ENCODE measurements around the gene TMEM41B. TPM values are rescaled to one million over a fixed set of nuclear protein-coding genes. Genes with fewer than 3 reads are reported as not detected.
A peak's percentile ranks its signal among the peaks of the same experiment; 100 is the strongest.
"Not testable (repeated sequence)": the region's sequence is repeated elsewhere in the genome, so short reads cannot be mapped to it uniquely, and the experiment has no call there.

TMEM41B gene
- total RNA-seq, 3 donors from 2014 or later: 17.6 to 21.6 (median 18.0) TPM

DNA sequence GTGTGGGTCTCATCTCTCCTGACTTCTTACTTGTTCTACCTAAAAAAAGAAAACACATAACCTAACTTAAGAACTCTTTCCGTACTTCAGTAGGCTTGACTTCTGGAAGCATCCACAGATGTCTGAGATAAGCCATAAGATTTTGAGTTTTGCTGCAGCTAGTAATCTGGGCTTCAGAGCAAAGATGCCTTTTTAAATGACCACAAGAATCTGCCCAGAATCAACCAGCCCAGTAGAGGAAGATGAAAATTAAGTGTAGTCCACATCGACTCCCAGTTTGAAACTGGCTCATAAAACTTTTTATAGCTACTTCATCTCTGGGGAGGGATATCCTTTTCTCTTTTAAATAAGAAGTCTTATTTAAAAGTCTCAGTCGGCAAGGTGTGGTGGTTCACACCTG lies 60.0 kb downstream of the TMEM41B start:
- peaks cover 12% of the 10 kb centered on the region for H3K36me3 Mint-ChIP-seq (ENCODE audit: insufficient read depth)
- H3K4me3 Mint-ChIP-seq: no peak overlapping the region
- DNase-seq (no peak), ATAC-seq (no peak)
- no peaks in the 10 kb centered on the region for H3K27me3 Mint-ChIP-seq (ENCODE audit: low read depth)
- peaks cover 45% of the 10 kb centered on the region for H3K4me1 Mint-ChIP-seq (ENCODE audit: low read depth)
- H3K9me3 Mint-ChIP-seq: no peaks in the 10 kb centered on the region

- Mint-ChIP-seq H3K36me3 (ENCODE audit: insufficient read depth) (peaks cover 6% of the 10 kb centered on the region), H3K9me3 (no peaks in the 10 kb centered on the region), H3K27me3 (ENCODE audit: low read depth) (no peaks in the 10 kb centered on the region), H3K4me1 (ENCODE audit: low read depth) (peaks cover 57% of the 10 kb centered on the region), H3K4me3 (no peak overlapping the region)
- no peak for DNase-seq
- ATAC-seq: no peak
Measured at GRCh38 chr11:9253086-9253485, 61.3 kb downstream of the TMEM41B start.

GRCh38 chr11:9251311-9251710 lies 63.1 kb downstream of the TMEM41B start:
- Mint-ChIP-seq H3K4me1 (ENCODE audit: low read depth) (peaks cover 66% of the 10 kb centered on the region), H3K27me3 (ENCODE audit: low read depth) (no peaks in the 10 kb centered on the region), H3K4me3 (peak overlapping the region; percentile 8), H3K9me3 (no peaks in the 10 kb centered on the region), H3K36me3 (ENCODE audit: insufficient read depth) (peaks cover 5% of the 10 kb centered on the region)
- ATAC-seq (peak; percentile 63 to 64), DNase-seq (no peak)

DNA sequence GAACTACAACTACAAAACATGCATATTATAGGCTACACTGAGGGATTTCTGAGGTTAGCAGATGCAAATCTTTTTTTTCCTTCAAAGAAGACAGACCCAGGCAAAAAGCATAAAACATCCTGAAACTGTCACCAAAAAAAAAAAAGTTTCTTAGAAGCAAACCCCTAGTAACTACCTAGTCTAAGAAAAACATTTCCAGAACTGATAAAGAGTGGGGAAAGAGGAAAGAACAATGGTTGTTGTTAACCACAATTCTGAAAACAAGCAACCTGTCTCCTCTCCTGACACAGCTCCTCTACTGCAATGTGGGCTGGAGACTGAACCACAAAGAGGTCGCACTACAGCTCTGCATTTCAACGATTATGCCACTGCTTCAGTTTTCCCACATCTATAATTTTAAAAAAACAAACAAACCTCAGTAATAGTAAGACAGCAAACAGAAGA lies 64.2 kb downstream of the TMEM41B start:
- no peaks in the 10 kb centered on the region for H3K9me3 Mint-ChIP-seq

GRCh38 chr11:9249252-9249651 lies 65.1 kb downstream of the TMEM41B start:
- Mint-ChIP-seq H3K36me3 (ENCODE audit: insufficient read depth) (peaks cover 3% of the 10 kb centered on the region), H3K4me3 (no peak overlapping the region), H3K27me3 (ENCODE audit: low read depth) (no peaks in the 10 kb centered on the region), H3K4me1 (ENCODE audit: low read depth) (peaks cover 68% of the 10 kb centered on the region), H3K9me3 (no peaks in the 10 kb centered on the region)
- DNase-seq (no peak), ATAC-seq (no peak)

More for the DNA sequence above, 64.2 kb downstream of the TMEM41B start:
- H3K27me3 Mint-ChIP-seq (ENCODE audit: low read depth): no peaks in the 10 kb centered on the region
- ATAC-seq: peak; percentile 85 to 88
- H3K36me3 Mint-ChIP-seq (ENCODE audit: insufficient read depth): peaks cover 5% of the 10 kb centered on the region
- peaks cover 71% of the 10 kb centered on the region for H3K4me1 Mint-ChIP-seq (ENCODE audit: low read depth)
- DNase-seq: no peak
- peak overlapping the region; percentile 57 for H3K4me3 Mint-ChIP-seq

DNA sequence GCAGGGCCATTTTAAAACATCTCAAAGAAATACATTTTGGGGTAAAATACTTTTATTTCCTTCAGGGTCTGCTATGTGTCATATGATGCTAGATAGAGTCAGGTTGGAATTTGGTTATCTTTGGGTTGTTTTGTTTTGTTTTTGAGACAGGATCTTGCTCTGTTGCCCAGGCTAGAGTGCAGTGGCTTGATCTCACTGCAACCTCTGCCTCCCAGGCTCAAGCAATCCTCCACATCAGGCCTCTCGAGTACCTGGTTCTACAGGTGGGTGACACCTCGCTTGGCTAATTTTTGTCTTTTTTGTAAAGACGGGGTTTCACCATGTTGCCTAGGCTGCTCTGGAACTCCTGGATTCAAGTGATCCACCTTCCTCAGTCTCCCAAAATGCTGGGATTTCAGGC lies 66.5 kb downstream of the TMEM41B start:
- Mint-ChIP-seq H3K4me3 (no peak overlapping the region), H3K9me3 (no peaks in the 10 kb centered on the region), H3K4me1 (ENCODE audit: low read depth) (peaks cover 68% of the 10 kb centered on the region), H3K27me3 (ENCODE audit: low read depth) (no peaks in the 10 kb centered on the region), H3K36me3 (ENCODE audit: insufficient read depth) (peaks cover 3% of the 10 kb centered on the region)
- ATAC-seq (no peak), DNase-seq (no peak)

GRCh38 chr11:9236242-9236641 lies 78.2 kb downstream of the TMEM41B start:
- H3K36me3 Mint-ChIP-seq (ENCODE audit: insufficient read depth); H3K27me3 Mint-ChIP-seq (ENCODE audit: low read depth); H3K4me3 Mint-ChIP-seq; H3K9me3 Mint-ChIP-seq; DNase-seq; ATAC-seq: not testable (repeated sequence)
- H3K4me1 Mint-ChIP-seq (ENCODE audit: low read depth): peaks cover 41% of the 10 kb centered on the region

- ATAC-seq (no peak), DNase-seq (no peak)
- Mint-ChIP-seq H3K27me3 (ENCODE audit: low read depth) (no peaks in the 10 kb centered on the region), H3K4me3 (no peak overlapping the region), H3K36me3 (ENCODE audit: insufficient read depth) (peaks cover 2% of the 10 kb centered on the region), H3K9me3 (no peaks in the 10 kb centered on the region), H3K4me1 (ENCODE audit: low read depth) (peaks cover 49% of the 10 kb centered on the region)
Measured at GRCh38 chr11:9232482-9232881, 81.9 kb downstream of the TMEM41B start.

DNA sequence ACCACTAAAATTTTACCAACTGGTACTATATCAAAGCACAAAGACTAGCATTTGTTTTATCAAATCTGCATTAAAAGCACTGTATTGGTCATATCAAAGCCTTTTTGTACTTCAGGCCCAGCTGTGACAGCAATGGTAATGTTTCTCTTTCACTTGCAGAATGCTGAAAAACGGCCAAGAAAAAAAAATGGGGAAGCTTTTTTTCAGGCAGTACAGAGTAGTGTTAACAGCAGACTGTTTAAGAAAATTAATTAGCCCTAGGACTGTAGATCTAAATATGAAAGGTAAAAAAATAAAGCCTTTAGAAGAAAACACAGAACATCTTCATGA lies 82.6 kb downstream of the TMEM41B start:
- peak overlapping the region; percentile 68 for H3K4me3 Mint-ChIP-seq
- DNase-seq (no peak), ATAC-seq (peak; percentile 41 to 48)
- peaks cover 2% of the 10 kb centered on the region for H3K36me3 Mint-ChIP-seq (ENCODE audit: insufficient read depth)
- peaks cover 44% of the 10 kb centered on the region for H3K4me1 Mint-ChIP-seq (ENCODE audit: low read depth)
- H3K9me3 Mint-ChIP-seq: no peaks in the 10 kb centered on the region
- H3K27me3 Mint-ChIP-seq (ENCODE audit: low read depth): no peaks in the 10 kb centered on the region

Other genes starting within 250 kb of the TMEM41B start
- under 1 TPM; 0.20 to 0.41 (median 0.26) TPM for gene SCUBE2, start 223.0 kb downstream of the TMEM41B start, total RNA-seq
- 10 to 100 TPM; 32.5 to 62.9 (median 44.2) TPM for gene DENND5A, start 49.2 kb downstream of the TMEM41B start, total RNA-seq
- gene IPO7, start 70.1 kb upstream of the TMEM41B start, total RNA-seq: 100 to 1,000 TPM; 170 to 189 (median 175) TPM
- gene ZNF143, start 146.4 kb upstream of the TMEM41B start, total RNA-seq: 10 to 100 TPM; 26.5 to 35.2 (median 29.7) TPM

All from activated T-cell treated with anti-CD3 and anti-CD28 coated beads, Interleukin-2, amount 50 U/mL, for 4 hours (primary cell).